ENCODE data around the gene OR4X1.
A peak's percentile ranks its signal among the peaks of the same experiment; 100 is the strongest.
"Not testable (repeated sequence)": the region's sequence is repeated elsewhere in the genome, so short reads cannot be mapped to it uniquely, and the experiment has no call there.

OR4X1 gene, protein sequence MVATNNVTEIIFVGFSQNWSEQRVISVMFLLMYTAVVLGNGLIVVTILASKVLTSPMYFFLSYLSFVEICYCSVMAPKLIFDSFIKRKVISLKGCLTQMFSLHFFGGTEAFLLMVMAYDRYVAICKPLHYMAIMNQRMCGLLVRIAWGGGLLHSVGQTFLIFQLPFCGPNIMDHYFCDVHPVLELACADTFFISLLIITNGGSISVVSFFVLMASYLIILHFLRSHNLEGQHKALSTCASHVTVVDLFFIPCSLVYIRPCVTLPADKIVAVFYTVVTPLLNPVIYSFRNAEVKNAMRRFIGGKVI
- 0 to 0.27 (median 0.09) reads per million in 4 experiments for total RNA-seq

DNA sequence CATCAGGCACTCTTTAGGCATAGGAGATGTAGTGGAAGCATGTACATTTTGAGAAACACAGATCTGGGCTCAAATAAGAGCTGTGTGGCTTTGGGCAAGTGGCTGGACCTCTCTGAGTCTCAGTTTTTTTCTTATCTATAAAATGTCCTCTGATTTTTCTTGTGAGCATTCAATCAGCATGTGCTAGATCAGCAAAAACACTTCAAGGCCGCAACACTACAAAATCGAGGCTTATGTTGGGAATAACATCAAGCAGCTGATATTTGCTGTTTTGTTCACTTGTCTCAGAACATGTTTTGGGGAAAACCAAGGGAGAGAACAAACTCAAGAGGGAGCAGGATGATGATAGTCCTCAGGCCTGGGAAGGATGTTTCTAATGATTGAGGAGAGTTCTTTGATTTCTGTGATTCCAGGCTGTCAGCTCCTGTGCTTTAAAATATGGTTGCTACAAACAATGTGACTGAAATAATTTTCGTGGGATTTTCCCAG, at the start of gene OR4X1:
Gene OR4X1 (plus strand): TSS at position 439 of the 489 bp plus-strand sequence. CDS start 0 bp downstream, at position 439.
- DNase-seq: no peak

GRCh38 chr11:48216510-48216909, 47.2 kb upstream of the OR4X1 start, which contains the start of gene OR4B1:
Gene OR4B1 (plus strand): TSS chr11:48216810. CDS start chr11:48216810, 0 bp downstream.
- no peak for DNase-seq

DNA sequence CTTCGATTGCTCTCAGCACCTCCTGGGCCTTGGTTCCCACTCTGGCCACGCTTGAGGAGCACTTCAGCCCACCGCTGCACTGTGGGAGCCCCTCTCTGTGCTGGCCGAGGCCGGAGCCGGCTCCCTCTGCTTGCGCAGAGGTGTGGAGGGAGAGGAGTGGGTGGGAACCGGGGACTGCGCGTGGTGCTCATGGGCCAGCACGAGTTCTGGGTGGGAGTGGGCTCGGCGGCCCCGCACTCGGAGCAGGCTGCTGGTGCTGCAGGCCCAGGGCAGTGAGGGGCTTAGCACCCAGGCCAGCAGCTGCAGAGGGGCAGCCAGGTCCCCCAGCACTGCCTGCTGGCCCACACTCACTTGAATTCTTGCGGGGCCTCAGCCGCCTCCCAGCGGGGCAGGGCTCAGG, 34.9 kb upstream of the OR4X1 start:
- no peak for DNase-seq

- DNase-seq: not testable (repeated sequence)
These were observed 33.6 kb upstream of the OR4X1 start for GRCh38 chr11:48230057-48230456.

DNA sequence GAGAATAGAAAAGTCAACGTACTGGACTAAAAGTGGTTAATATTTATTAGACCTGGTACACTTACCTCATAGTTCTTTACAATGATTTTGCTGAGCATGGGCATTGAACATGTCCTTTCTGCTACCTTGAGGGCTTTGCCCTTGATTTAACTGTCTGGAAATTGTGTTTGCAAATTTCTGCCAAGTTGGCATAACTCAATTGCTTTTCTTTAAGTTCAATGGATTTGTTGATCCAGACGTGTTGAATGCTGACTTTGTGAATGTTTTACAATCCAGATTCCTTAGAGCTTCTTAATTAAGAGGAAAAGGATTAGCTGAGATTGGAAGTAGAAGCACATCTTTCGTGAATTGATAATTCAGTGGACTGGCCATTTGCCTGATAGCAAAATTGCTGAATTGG, 25.9 kb upstream of the OR4X1 start:
- no peak for DNase-seq

GRCh38 chr11:48242501-48242900, 21.2 kb upstream of the OR4X1 start:
- DNase-seq: no peak

DNA sequence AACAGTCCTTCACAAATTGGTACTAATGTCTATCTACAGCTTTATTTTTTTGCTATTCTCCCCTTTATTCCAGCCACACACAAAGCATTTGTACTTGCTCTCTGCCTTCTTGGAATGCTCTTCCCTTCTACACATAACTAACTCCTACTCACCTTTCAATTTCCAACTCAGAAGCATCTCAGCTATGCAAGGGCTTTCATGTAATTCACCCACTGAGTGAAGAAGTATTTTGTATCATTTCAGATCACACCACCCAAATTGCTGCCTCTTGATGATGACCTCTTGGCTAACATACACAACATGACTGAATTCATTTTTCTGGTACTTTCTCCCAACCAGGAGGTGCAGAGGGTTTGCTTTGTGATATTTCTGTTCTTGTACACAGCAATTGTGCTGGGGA, 18.9 kb upstream of the OR4X1 start, which contains the start of gene OR4X2:
Gene OR4X2 (plus strand): TSS at position 301 of the 400 bp plus-strand sequence. CDS start 0 bp downstream, at position 301.
- no peak for DNase-seq

GRCh38 chr11:48248902-48249301, 14.8 kb upstream of the OR4X1 start:
- DNase-seq: no peak

GRCh38 chr11:48261600-48261999, 2.1 kb upstream of the OR4X1 start:
- no peak for DNase-seq

DNA sequence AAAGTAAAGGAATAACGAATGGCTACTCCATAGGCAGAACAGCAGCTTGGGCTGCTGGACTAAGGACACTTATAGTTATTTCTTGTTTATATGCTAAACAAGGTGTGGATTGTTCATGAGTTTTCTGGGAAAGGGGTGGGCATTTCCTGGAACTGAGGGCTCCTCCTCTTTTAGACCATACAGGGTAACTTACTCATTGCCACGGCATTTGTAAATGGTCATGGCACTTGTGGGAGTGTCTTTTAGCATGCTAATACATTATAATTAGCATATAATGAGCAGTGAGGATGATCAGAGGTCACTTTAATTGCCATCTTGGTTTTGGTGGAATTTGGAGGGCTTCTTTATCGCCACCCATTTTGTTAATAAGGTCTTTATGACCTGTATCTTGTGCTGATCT, 7.0 kb downstream of the OR4X1 start:
- no peak for DNase-seq

DNA sequence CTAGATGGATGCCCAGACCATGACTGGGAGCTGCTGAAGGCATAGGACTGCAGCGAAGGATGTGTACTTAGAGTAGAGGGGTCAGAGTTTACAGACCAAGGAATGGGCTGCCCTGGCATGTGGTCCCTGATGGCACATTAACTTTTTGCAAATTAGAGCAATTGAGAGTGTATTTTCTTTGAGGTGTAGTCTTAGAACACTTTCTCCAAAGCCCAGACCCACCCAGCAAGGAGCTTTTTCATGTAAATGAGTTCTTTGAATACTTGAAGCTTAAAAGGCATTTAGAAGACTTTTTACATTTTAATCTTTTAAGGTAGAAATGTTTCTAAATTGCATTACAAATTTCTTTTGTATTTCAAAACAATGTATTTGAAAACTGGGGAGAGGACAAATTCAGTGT, 8.9 kb downstream of the OR4X1 start:
- no peak for DNase-seq

GRCh38 chr11:48305923-48306322, 42.3 kb downstream of the OR4X1 start, which contains the start of gene OR4S1:
Gene OR4S1 (plus strand): TSS chr11:48306223. CDS start chr11:48306223, 0 bp downstream.
- DNase-seq: no peak

- DNase-seq: peak; percentile 32
These were observed 44.2 kb downstream of the OR4X1 start for GRCh38 chr11:48307760-48308386.

- not testable (repeated sequence) for DNase-seq
These were observed 49.9 kb downstream of the OR4X1 start for GRCh38 chr11:48313590-48313989.

Measured in effector CD8-positive, alpha-beta T cell (primary cell).